GM18870 (cell line): Measurements from ENCODE around the gene DHX32.

ENCODE experiments used
- ATAC-seq: cut with Tn5 transposase; IDR thresholded peaks from one replicate; pipeline ENCODE4 v1.9.1; 2021; ENCODE audit warnings: moderate library complexity; ENCODE audit not compliant: unreplicated experiment

The DHX32 gene

DNA sequence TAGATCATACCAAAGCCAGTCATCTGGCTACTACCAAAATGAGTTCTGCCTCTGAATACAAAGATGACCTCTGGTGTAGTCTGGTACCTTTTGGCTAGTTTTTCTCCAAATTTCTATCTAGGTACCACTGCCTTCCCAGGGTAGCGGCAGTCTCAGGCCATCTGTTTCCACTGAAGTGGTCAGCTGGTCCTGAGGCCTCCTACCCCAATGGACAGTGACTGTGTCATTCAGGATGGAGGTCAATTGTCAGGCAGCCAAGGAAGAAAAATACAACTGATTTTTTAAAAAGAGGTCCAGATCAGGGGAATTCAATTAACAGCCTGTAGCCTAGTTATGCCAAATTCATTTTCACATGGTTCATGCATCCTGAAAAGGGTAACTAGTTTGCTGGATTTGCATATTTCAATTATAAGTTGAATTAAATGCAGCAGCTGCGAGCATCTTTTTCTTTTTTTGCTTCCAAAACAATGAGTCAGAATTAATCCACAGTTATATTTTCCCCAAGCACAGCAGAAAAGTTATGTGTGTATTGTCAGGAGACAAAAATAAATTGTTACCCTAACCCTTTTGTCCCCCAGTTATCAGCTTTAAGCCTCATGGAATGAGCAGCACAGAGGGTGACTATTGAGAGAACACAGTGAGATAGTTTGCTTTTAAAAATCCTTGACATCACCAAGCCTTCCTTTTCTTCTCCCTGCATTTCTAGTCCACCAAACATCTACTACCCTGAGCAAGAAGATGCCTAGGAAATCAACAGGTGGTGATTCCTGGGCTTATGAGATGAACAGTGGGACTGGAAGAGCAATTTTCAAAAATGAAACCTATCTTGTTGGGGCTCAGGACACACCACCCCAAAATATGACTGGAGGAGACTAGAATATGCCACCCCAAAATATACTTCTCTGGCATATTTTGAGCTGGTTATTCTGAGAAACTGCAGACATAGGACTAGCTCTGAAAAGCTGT, 30.0 kb downstream of the DHX32 start:
- no peak for ATAC-seq

DNA sequence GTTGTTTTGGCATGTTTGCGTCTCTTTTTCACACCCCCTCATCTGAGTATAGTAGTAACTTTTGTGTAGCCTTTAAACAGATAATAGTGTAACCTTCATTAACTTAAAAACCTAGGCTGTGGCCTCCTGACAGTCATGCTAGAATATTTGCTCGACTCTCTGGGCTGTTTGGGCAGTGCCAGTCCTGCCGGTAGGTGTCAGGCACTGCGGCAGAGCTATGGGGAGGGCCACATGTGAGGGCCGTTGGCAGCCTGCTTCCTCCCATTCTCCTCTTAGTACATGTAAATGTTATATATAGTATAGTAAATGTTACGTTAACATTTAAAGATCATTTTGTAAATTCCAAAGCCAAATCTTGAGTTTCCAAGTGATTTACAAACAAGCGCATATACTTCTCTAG, 31.6 kb downstream of the DHX32 start:
- ATAC-seq: no peak

DNA sequence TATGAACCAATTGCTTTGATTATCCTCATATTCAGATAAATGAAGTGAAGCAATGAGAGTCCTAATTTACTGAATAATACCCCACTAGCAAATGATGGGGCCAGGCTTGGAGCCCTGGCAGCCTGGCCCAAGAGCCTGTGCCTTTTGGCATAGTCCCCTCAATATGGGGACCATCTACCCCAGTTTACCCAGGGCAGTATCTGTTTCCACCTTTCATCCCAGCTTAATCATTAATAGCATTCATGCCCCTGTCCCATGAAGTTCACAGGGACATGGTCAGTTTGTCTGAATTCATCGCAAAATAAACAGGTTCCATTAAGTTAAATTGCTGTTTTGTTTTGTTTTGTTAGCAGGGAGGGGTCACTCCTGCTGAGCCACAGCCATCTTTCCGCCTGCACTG, 32.2 kb downstream of the DHX32 start:
- ATAC-seq: no peak

DNA sequence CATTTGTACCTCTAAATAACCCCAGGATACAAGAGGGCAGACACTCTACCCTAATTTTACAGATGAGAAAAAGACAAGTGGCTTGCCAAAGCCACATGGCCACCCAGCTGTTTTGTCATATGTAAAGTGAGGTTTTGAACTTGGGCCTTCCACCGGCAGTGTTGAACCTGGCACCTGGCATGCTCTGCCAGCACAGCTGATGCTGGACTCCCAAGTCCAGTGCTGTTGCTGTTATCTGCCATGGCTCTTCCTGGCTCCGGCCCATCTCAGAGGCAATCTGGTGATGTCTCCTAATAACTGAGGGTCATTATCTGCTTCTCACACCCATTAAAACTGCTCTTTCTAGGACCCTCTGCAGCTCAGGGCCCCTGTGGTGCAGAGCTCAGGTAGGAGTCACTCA, 32.7 kb downstream of the DHX32 start:
- ATAC-seq: no peak

DNA sequence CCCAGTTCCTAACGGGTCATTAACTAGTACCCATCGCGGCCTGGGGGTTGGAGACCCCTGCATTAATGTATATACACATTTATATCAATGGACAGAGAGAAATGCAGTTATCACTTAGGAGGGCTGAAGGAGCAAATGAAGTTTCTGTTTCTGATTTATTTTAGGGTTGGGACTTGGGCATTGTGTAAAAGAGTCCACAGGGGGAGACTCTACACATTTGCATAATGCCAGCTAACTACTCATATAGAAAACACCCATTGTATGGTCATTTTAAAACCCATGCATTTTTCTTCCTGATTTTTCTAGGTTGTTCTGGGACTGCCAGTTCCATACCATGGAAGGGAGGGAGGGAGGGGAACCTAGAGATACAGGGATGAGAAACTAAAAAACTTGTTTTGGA, 34.2 kb downstream of the DHX32 start:
- ATAC-seq: peak; percentile 69

DNA sequence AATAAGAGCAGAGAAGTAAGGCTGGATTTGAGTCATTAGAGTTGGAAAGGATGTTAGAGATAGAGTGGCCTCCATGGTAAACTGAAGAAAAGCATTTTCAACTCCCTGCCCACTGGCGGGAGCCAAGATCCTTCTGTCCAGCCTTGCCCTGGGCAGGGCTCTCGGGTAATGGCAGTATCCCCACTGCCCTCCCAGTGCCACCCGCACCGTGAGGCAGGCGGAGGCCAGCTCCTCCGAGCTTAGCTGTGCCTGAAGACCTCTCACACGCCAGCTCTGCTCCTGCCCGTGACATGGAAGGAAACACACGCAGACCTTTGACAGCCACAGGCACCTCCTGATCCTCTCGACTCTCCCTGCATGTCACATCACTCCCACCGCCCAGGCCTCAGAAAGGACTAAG, 35.5 kb downstream of the DHX32 start:
- no peak for ATAC-seq

DNA sequence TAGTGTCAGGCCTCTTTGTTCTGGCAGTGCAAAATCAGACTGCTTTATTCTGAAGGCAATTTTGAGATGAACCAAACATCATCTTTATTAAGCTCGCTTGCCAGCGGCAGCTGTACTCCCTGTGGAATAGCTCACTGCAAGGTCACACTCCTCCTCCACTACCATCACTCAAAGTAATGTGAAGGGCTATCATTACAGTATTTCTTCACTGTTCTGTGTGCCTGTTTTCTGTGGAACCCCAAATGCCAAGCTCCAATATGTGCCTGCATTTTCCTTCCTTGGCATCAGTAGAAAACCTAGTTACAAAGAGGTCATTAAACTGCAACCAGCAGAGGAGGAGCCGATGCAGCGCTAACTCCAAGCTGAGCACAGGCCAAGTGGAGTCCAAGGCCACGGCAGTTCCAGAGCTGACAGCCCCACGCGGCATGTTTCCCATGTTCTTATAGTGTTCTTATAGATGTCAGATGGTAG, 36.3 kb downstream of the DHX32 start:
- ATAC-seq: no peak

DNA sequence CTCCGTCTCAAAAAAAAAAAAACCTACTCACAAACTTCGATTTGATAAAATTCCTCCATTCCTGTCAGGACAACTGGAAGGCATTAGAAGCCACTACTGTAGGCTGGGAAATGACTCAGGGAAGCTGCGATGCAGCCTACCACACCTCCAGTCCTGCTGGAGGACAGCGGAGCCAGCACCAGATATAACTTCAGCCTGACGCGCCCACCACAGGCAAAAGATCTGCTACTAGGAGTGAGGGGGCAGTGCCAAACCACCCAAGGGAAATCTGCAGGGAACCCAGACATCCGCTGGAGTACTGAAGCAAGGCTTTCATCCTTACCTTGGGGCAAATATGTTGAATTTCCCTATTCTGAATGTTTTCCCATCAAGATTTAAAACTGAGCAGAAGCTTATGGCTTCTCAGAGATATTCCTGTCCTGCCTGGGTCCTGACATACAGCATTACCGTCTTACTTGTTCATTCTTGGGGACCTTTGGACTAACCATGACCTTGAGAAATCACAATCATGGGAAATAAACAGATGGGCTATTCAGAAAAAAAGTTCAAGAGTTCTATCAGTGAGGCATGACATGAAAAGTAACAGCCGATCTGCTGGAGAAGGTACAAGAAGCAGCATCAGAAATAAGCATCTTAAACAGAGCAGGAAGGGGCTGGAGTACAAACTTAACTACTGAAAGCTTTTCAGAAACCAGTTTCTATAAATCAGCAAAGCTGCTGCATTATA, 37.3 kb downstream of the DHX32 start:
- no peak for ATAC-seq

DNA sequence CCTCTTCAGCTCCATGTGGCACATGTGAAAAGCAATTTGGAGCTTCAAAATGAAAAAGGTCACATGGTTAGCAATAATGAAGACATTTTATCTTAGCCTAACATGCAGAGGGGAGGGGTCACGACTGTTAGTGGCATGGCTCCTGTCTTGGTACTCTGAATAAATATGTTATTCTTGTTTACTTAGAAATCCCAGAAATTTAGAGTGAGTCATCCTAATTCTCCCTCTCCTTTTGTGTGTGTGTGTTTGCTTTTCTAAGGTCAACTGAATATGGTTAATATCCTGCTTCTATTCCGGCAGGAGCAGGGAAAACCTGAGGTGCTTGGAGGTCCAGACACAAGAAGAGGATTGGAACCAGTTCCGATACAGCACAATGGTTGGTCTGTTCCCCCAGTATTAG, 40.1 kb downstream of the DHX32 start:
- no peak for ATAC-seq

DNA sequence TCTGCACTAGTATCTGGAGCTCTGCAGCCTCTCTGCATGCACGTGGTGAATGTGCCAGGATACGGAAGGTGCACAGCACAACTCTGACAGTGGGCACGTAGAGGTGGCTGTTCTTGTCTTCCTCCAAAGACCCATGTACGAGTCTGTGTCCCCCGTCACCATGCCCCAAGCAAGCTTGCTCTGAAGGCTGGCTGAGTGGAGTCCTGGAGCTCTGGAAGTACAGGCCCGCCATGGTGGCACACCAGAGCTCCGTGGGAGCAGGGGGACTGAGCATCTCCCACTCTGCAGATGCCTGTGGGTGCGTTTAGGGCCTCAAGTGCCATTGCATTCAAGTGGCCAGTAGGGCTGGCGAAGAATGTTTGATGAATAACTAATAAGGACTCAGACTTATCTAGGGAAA, 40.7 kb downstream of the DHX32 start:
- ATAC-seq: no peak

DNA sequence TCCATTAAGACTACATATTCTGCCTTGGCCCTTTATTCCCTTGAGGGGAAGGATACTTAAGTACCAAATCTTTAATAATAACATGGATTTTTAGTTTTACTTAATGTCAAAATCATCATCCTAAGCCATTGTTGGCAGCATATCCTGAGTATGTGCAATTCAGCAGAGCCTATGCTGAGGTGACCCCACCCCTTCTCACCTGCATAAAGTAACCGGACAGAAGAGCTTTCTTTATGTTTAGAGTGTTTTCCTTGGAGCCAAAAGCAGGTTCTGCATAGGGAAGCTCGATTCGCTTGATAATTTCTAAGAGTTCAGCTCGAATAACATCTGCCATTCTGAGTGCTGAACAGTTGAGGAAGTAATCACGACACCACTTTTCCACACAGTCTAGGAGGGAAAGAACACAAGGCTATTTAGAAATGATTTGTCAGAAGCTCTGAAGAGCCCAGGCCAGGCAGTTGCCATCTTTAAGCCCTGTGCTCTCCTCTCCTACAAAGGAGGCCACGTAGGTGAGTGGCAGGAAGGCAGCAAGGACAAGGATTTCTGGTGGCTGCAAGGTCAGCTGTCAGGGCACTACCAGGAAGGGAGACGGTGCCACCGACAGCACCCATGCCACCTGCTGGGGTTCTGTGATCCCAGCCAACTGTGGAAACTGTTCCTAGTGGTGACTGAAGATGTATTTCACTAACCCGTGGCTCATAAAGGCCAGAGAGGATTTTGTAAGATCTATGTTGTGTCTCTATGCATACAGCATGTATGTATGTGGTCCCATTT, 42.1 kb downstream of the DHX32 start:
- no peak for ATAC-seq

DNA sequence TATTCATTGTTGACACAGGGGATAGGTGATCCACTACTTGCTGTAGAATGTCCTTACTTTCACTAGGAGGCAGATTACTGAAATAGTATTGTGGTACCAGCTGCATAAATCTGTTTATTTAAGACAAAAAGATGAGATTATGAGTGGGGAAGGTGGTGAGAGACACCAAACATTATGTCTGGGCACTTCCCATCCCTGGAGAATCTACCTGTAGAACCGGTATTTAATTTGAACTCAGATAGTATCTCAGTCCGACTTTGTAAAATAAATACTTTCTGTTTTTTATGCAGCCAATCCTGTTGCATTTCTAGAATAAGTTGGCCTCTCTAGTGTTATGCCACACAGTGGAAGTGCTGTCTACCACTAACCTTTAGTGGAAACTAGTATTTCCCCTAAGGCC, 44.3 kb downstream of the DHX32 start:
- no peak for ATAC-seq

DNA sequence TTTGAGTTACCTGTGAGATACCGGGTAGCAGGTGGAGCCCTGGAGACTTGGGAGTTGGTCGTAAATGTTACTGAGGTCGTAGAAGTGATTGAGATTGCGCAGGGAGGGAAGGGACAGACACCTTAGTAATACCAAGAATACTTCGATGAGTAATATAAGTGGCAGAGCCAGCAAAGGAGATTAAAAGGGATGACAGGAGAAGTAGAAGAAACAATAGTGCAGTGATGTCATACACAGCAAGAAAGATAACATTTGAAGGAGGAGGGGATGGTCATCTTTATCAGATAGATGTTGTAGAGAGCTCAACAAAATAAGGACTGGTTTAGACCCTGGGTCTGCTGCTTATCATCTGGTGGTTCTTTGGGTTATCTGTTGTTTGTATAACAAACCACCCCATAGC, 52.8 kb downstream of the DHX32 start:
- ATAC-seq: no peak

DNA sequence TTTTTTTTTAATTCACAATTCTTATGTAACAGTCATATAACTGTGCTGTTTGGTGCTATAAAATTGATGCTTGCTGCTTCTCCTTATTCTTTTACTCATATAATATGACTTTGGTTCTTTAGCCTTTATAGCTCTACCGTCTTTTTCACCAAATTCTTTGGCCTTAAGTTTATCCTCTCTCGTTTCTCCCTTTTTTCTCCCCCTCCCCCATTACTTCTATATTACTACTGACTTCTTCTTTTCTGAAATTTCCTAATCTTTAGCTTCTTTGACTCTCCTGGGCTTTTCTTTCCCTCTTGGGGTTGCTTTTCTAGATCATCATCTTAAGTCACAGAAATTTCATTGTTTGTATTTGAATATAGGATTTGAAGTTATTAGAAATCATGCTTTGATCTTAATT, 54.0 kb downstream of the DHX32 start:
- no peak for ATAC-seq

DNA sequence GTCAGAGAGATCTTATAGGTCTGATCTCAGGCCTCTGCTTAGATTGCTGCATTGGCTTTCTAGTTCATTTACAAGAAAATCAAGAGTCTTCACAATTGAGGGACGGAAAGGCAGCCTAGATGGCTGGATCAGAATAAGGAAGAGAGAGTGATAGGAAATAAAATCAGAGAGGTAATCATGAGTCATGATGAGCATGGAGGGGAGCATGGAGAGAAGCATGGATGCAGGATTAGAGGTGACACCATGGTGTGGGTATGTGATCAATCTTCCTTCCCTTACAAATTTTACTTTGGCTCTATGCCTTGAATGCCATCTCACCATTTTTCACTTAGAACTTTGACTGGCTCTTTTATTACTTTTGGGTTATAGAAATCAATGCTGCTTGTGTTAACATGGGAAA, 56.4 kb downstream of the DHX32 start:
- ATAC-seq: no peak

DNA sequence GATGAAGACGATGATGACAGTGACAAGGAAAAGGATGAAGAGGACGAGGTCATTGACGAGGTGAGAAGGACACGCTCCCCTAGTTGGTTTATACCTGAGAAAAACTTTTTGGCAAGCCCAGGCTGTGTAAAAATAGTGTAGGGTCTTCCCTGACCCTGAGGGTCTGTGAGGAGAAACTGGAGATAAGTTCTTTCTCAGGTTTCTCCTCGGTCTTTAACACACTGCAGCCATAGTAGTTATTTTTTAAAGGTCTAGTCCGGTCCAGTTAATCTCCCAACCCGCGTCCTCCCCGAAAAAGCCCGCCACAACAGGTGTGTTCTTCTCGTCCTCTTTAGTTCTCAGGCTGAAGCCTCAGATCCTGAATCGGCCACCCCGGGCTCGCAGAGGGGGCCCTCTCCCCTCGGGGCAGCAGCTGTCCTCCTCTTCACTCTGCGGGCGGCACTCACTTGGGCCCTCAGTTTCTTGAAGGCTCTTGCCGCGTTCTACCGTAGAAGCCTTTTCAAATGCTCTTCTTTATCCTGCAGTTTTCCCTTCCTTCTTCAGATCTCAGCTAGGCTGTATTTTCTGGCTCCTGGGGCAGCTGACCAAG, 57.3 kb downstream of the DHX32 start:
- no peak for ATAC-seq

DNA sequence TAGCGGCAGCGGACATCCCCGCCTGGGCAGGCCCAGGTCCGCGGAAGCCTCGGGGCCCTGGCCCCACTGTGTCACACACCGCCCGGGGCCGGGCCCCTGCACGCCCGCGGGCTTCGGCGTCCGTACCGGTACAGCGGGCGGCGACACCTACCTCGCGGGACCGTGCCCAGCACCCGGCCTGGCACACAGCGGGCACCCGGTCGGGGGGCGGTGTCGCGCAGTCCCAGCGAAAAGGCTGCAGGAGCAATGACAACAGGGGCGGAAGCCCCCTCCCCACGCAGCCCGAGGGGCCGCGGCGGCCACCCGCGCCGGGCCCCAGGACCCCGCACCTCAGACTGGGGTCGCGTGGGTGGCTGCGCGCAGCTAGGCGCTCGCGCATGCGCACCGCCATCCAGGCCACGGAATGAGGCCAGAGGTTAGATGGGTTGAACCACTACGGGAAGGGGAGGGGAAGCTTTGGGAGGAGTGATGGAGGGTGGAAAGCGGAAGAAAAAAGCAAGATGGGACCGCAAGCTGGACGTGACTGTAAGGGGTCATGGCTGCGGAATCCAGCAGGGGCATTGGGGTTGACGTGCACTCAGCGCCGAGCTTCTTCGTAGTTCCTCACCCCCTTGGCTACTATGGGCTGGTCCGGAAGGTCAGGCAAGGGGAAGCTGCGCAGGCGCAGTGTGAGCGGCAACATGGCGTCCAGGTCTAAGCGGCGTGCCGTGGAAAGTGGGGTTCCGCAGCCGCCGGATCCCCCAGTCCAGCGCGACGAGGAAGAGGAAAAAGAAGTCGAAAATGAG, 58.0 kb downstream of the DHX32 start, which contains the start of the genes BCCIP and UROS:
Gene BCCIP, plus strand, starts transcription at position 669 of the 785 bp plus-strand sequence. Its CDS starts 12 bp downstream, at position 681.
Gene UROS, minus strand, starts transcription at position 381 of the 785 bp plus-strand sequence. CDS start 6,759 bp downstream, outside the sequence.
- ATAC-seq: peak; percentile 61

DNA sequence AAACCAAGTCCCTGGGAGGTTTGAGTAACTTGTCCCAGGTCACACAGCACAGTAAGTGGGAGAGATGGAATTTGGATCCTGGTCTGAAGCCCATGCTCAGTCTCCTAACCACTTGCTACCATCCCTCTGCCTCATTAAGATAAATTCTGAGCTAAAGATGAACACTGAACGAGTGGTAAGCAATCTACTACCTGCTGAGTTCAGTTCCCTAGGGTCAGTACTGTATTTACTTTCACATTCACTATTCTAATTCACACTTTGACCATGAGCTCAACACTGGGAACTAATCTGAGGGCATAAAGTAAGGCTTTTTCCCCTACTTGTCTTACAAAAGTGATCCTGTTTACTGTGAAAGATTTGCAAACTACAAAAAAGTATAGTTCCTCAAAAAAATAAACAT, 60.4 kb downstream of the DHX32 start:
- peak; percentile 76 for ATAC-seq

DNA sequence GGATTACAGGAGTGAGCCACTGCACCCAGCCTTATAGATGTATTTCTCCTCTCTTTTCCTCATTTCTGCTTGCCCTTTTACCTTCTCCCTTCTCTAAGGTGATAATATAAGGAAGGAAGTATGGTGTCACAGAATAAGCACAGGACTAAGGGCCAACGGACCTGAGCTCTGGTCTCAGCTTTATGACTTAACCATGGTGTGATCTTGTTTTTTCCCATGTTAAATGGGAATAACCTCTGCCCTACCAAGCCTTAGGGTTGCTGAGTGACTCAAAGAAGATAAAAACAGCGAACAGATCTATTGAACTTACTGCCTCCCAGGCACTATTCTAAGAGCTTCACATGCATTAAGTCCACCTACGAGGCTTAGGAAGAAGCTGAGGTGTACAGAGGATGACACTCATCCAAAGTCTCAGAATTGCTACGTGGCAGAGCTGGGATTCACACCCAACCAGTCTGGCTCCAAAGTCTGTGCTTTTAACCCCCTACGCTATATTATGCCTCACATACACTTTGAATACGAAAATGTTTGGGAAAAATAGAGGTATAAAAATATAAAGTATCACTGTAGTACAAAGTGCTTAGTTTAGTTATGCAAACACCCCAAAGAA, 63.6 kb downstream of the DHX32 start:
- no peak for ATAC-seq
